GM21576 (cell line): ENCODE measurements around the gene ZNF107.
"Not testable (repeated sequence)": the region's sequence is repeated elsewhere in the genome, so short reads cannot be mapped to it uniquely, and the experiment has no call there.

Source experiments
- ATAC-seq: cut with Tn5 transposase; IDR thresholded peaks from one replicate; pipeline ENCODE4 v1.9.1; 2021; ENCODE audit warnings: mild to moderate bottlenecking, moderate library complexity; ENCODE audit not compliant: unreplicated experiment

Gene ZNF107

GRCh38 chr7:64729089-64729848, 63.3 kb downstream of the ZNF107 start:
- no peak for ATAC-seq

- ATAC-seq = no peak
Observed at GRCh38 chr7:64733550-64734240, 67.8 kb downstream of the ZNF107 start.

GRCh38 chr7:64736575-64736974, 70.6 kb downstream of the ZNF107 start:
- no peak for ATAC-seq

GRCh38 chr7:64738403-64738802, 72.5 kb downstream of the ZNF107 start:
- not testable (repeated sequence) for ATAC-seq

- ATAC-seq = not testable (repeated sequence)
Observed at GRCh38 chr7:64738953-64739352, 73.0 kb downstream of the ZNF107 start.

GRCh38 chr7:64744680-64745079, 78.7 kb downstream of the ZNF107 start:
- no peak for ATAC-seq

- ATAC-seq = no peak
Observed at GRCh38 chr7:64747802-64748201, 81.9 kb downstream of the ZNF107 start.

GRCh38 chr7:64753032-64753431, 87.1 kb downstream of the ZNF107 start:
- no peak for ATAC-seq

- ATAC-seq = no peak
Observed at GRCh38 chr7:64755865-64756264, 89.9 kb downstream of the ZNF107 start.

GRCh38 chr7:64758151-64758550, 92.2 kb downstream of the ZNF107 start:
- ATAC-seq = no peak
